ENCODE data around the gene GTPBP6.
"Not testable (repeated sequence)": the region's sequence is repeated elsewhere in the genome, so short reads cannot be mapped to it uniquely, and the experiment has no call there.

GTPBP6 gene

DNA sequence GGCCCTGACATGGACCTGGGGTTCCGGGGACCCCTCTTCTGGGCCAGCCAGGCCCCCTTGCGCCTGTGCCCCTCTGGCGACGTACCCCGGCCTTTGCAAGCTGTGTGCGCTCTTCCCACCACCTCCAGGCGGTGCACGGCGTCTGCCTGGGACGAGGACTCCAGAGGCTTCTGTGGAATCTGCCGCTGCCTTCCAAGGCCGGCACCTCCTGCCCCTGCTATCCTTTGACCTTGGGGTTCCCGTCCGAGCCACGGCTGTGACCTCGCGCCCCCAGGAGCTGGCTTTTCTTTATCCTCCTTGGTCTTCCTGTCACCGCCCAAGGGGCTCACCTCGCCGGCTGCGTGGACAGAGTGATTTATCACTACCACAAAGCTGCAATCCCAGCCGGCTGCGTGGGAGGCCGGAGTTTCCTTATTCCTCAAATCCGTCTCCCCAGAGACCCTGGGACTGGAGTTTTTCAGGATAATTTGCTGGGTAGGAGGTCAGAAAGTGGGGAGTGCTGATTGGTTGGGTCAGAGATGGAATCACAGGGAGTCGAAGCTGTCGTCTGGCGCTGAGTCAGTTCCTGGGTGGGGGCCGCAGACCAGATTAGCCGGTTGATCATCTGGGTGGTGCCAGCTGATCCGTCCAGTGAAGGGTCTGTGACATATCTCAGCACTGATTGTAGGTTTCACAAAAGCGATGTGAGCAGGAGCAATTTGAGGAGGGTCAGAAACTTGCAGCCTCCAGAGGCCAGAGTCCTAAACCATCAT is 57.3 kb downstream of the GTPBP6 start:
- no peak for DNase-seq

DNA sequence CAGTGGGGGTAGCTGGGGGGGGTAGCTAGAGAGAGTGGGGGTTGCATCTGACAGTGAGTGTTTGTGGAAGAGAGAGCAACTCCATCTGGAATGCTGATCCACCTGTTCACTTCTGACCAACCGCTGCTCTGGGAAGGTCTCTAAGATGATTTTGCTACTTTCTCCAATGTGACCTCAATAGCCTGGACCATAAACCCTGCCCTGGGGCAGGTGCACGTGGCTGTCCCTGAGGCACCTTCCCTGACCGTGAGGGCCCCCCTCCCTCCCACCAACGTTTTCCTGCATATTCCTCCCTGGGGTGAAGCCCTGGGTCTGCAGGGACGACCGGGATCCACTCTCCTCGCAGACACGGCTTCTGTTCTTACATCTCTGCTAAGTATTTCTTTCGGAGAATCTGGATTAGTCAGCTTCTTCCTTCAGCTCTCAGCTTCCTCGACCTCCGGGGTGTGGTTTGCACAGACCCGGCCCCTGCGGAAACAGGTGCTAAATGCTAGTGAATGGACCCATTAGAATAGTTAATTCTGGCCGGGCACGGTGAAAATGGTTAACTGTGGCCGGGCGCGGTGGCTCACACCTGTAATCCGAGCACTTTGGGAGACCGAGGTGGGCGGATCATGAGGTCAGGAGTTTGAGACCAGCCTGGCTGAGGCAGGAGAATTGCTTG is 58.8 kb downstream of the GTPBP6 start:
- DNase-seq: no peak

DNA sequence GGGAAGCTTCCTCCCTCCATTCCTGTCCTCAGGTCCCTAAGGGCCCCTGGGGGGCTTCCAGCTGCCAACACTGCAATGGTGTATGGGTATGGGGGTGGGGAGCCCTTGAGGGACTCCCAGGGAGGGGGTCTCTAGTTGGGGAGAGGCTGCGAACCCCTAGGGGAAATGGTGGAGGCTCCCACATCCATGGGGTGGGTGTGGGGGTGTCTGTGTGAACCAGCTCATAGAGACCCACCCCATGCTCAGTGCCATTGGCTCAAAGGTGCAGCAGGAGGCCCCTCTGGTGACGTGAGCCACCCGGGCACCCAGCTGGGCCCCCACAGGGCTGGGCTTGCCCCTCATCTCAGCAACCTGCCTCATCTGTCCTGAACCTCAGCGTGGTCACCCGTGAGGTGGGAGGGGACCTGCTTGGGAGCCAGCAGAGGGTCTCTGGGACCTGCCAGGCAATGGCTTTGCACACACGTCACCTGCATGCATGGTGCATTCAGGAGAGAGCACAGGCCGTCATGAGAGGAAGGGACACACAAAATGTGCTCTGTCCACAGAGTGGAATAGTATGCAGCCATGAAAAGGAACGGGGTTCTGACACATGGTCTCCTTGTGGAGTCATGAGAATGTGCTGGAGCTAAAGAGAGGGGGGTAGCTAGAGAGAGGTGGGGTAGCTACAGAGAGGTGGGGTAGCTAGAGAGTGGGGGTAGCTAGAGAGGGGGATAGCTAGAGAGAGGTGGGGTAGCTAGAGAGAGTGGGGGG is 60.1 kb downstream of the GTPBP6 start:
- no peak for DNase-seq

DNA sequence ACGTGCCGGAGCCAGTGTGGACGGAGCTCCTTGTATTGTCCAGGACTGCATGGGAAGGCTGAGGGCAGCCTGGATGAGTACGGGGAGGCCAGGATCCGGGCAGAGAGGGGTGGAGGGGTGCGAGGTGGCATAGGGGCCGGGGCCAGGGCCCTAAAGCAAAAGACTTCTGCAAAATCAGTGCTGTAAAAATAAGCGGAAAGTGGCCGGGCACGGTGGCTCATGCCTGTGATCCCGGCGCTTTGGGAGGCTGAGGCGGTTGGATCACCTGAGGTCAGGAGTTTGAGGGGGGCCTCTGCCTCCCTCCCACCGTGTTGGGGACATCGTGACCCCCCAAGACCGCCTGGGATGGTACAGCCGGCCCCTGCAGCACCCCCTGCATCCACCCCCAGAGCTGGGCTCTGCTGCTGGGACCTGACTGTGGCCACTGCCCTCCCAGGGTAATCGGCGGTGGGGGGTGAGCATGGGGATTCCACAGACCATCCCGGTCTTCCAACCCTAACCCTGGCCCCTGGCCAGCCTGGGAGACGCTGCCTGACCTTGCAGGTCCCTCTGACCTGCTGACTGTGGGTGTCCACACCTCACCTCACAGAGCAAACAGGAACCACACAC is 60.8 kb downstream of the GTPBP6 start:
- no peak for DNase-seq

DNA sequence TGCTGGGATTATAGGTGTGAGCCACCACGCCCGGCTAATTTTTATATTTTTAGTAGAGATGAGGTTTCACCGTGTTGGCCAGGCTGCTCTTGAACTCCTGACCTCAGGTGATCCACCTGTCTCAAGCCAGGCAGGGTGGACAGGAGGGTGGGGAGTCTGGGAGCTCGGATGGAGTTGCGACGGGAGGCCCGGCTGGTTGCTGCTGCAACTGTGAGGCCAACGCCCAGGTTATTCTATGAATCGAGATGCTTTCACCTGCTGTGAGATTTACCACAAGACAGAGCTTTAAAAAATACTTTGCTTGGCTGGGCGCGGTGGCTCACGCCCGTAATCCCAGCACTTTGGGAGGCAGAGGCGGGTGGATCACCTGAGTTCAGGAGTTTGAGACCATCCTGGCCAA is 61.5 kb downstream of the GTPBP6 start:
- not testable (repeated sequence) for DNase-seq

DNA sequence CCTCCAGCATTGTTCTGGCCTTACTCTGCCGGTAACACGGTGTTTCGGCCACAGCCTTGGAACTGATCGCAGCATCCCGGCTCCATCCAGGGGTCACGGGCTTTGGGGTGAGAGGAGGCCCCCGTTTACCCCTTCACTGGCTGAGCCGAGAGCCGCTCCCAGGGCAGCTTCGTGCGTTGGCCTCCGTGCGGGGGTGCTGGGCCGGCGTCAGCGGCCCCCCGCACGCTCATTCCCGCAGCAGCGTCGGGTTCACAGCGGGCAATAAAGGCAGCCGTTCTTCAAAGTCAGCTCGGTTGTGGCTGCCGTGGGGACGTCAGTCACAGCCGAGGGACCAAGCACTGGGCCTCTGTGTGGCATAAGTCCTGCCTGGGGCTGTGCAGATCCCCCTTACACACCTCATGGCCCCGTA is 62.7 kb downstream of the GTPBP6 start:
- DNase-seq: no peak
